Subcutaneous abdominal adipose tissue (tissue), 5 donors: ENCODE data around the gene RNF44.

ENCODE experiments used
- H3K27ac ChIP-seq: one replicate; pipeline ENCODE4 v1.7.0; 2013; ENCODE audit warnings: low read depth, mild to moderate bottlenecking, inconsistent platforms, low read length, moderate library complexity
- H3K27me3 ChIP-seq, 5 donors: one replicate each; pipeline ENCODE4 v1.7.0; 2013; ENCODE audit warnings: low read length in 5 of 5, inconsistent platforms in 1 of 5; ENCODE audit not compliant: control insufficient read depth in 5 of 5, insufficient read depth in 4 of 5
- H3K36me3 ChIP-seq, 5 donors: one replicate each; pipeline ENCODE4 v1.7.0; 2013; ENCODE audit warnings: low read length in 5 of 5; ENCODE audit not compliant: control insufficient read depth in 5 of 5, insufficient read depth in 5 of 5
- H3K4me1 ChIP-seq, 5 donors: one replicate each; pipeline ENCODE4 v1.7.0; 2013; ENCODE audit warnings: low read length in 5 of 5, mild to moderate bottlenecking in 3 of 5, moderate library complexity in 1 of 5; ENCODE audit not compliant: control insufficient read depth in 5 of 5, insufficient read depth in 5 of 5
- H3K4me3 ChIP-seq, 5 donors: one replicate each; pipeline ENCODE4 v1.7.0; 2013; ENCODE audit warnings: low read length in 5 of 5, low read depth in 1 of 5
- H3K9ac ChIP-seq, 5 donors: one replicate each; pipeline ENCODE4 v1.7.0; 2013; ENCODE audit warnings: low read length in 5 of 5, mild to moderate bottlenecking in 4 of 5, moderate library complexity in 3 of 5
- H3K9me3 ChIP-seq, 5 donors: one replicate each; pipeline ENCODE4 v1.7.0; 2013; ENCODE audit warnings: low read length in 5 of 5; ENCODE audit not compliant: control insufficient read depth in 5 of 5
- donor health status: healthy.
- donor health status: healthy.
- donor health status: healthy.
- donor health status: healthy.
- donor health status: healthy.

The RNF44 gene

DNA sequence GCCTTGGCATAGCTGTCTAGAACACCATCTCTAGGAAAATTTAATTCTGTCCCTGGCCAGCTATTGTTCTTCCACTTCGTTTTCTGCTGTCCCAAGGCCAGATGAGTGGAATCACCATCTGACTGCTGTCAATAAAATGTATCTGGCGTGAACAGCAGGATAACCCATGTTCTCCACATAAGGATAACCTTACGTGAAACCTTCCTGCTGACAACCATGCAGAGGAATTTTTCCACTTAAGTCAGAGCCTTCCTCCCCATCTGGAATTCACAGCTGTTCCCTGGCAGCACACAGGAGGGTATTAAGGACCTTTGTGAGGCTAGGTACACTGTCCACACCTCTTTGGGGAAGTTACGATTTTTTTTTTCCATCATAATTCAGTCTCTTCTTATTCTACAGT, 28.6 kb downstream of the RNF44 start:
- Histone ChIP-seq H3K9me3 (no peaks in the 10 kb centered on the region), H3K4me3 (no peak overlapping the region), H3K27me3 (no peaks in the 10 kb centered on the region), H3K36me3 (peaks cover 15 to 58% (median 44%) of the 10 kb centered on the region in 5 donors), H3K27ac (no peak overlapping the region), H3K9ac (no peak overlapping the region), H3K4me1 (no peaks in the 10 kb centered on the region)

DNA sequence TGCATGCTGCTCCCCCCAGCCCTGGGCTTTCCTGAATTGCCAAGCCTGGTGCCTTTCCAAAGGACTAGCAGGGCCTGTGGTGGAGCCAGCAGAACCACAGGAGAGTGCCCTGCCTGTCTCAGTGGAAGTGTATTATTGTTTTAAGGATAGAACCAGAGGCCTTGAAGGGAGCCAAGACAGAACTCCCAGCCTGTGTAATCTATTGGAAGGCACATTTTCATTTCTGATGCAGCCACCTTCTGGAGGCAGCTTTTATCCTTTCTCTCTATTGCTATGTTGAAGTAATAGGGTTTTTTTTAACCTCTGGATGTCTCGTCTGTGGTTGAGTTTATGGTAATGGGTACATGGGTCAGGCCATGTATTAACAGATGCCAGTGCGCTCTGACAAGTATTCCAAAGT, 29.3 kb downstream of the RNF44 start:
- no peaks in the 10 kb centered on the region for H3K9me3 ChIP-seq
- no peak overlapping the region for H3K4me3 ChIP-seq
- H3K27ac ChIP-seq = no peak overlapping the region
- H3K27me3 ChIP-seq = no peaks in the 10 kb centered on the region
- no peaks in the 10 kb centered on the region for H3K4me1 ChIP-seq
- peaks cover 15 to 61% (median 44%) of the 10 kb centered on the region in 5 donors for H3K36me3 ChIP-seq
- no peak overlapping the region for H3K9ac ChIP-seq

DNA sequence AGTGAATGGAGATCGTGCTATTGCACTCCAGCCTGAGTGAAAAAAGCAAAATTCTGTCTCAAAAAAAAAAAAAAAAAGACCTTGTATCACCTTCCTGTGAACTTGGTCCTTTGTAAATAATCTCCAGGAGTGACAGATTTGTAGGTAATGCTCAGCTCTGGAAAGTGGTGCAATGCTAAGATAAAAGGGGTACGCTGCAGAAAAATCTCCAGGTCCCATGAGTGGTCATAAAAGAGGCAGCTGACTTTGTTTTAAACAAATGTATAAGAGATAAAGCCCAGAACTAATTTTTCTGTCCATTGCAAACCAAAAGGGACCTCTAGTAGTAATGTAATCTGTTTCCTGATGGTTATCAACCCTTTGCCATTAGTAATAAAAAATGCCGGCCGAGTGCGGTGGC, 33.7 kb downstream of the RNF44 start:
- H3K9me3 ChIP-seq = no peaks in the 10 kb centered on the region
- H3K27me3 ChIP-seq = no peaks in the 10 kb centered on the region
- H3K36me3 ChIP-seq = peaks cover 29 to 88% (median 71%) of the 10 kb centered on the region in 5 donors
- no peak overlapping the region for H3K9ac ChIP-seq
- no peak overlapping the region for H3K27ac ChIP-seq
- H3K4me1 ChIP-seq = no peaks in the 10 kb centered on the region
- no peak overlapping the region for H3K4me3 ChIP-seq

DNA sequence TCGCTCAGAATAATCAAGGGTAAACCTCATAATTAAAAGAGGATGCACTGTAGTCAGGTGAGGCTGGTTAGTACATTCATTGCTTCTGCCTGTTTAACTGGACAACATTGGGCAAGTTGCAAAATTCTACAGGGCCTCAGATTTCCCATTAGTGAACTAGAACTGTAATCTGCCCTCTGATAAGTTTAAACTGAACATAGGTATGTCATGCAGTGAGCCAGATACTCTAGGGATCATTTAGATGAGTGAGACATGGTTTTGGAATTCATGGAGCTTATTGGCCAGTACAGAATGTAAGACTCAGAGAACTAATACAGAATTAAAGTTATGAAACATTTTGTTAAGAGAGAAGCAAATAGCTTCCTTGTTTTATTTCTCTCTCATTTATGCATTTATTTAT, 35.9 kb downstream of the RNF44 start:
- H3K9me3 ChIP-seq = no peaks in the 10 kb centered on the region
- H3K27me3 ChIP-seq = no peaks in the 10 kb centered on the region
- peaks cover 35 to 88% (median 69%) of the 10 kb centered on the region in 5 donors for H3K36me3 ChIP-seq
- no peak overlapping the region for H3K4me3 ChIP-seq
- H3K27ac ChIP-seq = no peak overlapping the region
- no peak overlapping the region for H3K9ac ChIP-seq
- H3K4me1 ChIP-seq = no peaks in the 10 kb centered on the region

DNA sequence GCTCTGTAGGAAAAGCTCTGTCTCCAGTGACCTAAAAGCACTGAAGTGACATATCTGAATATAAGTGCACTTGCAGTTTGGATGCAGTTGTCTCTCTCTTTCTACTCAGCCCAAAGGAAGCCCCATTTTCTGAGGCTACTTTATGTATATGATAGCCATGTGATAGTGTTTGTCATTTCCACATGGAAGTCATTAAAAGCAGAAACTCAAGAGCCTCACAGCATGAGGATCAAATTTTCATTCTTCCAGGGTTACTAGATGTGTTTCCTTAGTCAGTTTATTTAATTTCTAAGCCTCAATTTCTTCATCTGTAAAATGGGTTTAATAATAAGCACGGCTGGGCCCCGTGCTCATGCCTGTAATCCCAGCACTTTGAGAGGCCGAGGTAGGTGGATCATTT, 36.7 kb downstream of the RNF44 start:
- no peak overlapping the region for H3K27ac ChIP-seq
- H3K36me3 ChIP-seq = peaks cover 32 to 90% (median 72%) of the 10 kb centered on the region in 5 donors
- no peaks in the 10 kb centered on the region for H3K4me1 ChIP-seq
- no peaks in the 10 kb centered on the region for H3K27me3 ChIP-seq
- no peak overlapping the region for H3K4me3 ChIP-seq
- no peak overlapping the region for H3K9ac ChIP-seq
- no peaks in the 10 kb centered on the region for H3K9me3 ChIP-seq

DNA sequence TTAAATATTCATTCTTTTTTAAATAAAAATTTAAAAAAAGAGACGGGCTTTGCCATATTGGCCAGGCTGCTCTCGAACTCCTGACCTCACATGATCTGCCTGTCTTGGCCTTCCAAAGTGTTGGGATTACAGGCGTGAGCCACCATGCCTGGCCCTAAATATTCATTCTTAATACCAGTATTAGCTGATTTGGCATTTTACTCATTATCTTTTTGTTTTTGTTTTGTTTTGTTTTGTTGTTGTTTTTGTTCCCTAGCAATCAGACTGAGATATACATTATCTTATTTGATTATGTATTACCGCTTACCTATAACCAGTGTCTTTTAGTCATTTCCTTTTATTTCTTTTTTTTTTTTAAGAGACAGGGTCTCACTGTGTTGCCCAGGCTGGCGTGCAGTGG, 37.9 kb downstream of the RNF44 start:
- Histone ChIP-seq H3K27me3 (no peaks in the 10 kb centered on the region), H3K36me3 (peaks cover 35 to 89% (median 74%) of the 10 kb centered on the region in 5 donors)

DNA sequence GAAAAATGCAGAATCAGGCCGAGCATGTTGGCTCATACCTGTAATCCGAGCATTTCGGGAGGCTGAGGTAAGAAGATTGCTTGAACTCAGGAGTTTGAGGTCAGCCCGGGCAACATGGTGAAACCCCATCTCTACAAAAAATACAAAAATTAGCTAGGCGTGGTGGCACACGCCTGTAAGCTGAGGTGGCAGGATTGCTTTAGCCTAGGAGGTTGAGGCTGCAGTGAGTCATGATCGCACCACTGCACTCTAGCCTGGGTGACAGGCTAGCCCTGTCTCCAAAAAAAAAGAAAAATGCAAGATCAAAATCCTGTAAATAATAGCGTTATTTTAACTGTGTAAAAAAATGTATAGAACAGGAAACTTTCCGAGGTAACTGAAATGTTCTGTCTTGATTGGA, 39.4 kb downstream of the RNF44 start:
- Histone ChIP-seq H3K27ac (no peak overlapping the region), H3K36me3 (peaks cover 45 to 94% (median 87%) of the 10 kb centered on the region in 5 donors), H3K9me3 (no peaks in the 10 kb centered on the region), H3K9ac (no peak overlapping the region), H3K4me1 (no peaks in the 10 kb centered on the region), H3K4me3 (no peak overlapping the region), H3K27me3 (no peaks in the 10 kb centered on the region)

More for the DNA sequence above, 37.9 kb downstream of the RNF44 start:
- Histone ChIP-seq H3K9me3 (no peaks in the 10 kb centered on the region), H3K9ac (no peak overlapping the region), H3K27ac (no peak overlapping the region), H3K4me1 (no peaks in the 10 kb centered on the region), H3K4me3 (no peak overlapping the region)

DNA sequence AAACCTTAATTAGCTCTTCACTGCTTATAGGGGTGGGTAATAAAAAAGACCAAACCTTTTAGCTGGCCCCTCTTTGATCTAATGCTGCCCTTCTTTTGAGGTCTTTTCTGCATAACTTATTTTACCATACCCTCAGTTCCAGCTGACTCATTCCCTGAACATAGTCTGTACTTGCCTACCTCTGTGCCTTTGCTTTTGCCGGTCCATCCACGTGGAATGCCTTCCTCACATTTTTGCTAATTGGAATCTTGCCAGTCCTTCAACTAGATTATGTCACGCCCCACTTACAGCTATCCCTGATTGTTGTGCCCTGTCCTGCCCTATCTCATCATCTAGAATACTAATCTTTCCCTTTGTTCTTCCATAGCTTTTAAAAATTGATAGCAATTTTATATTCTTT, 44.8 kb downstream of the RNF44 start:
- no peak overlapping the region for H3K9ac ChIP-seq
- H3K27ac ChIP-seq = no peak overlapping the region
- peaks cover 40 to 86% (median 75%) of the 10 kb centered on the region in 5 donors for H3K36me3 ChIP-seq
- H3K4me3 ChIP-seq = no peak overlapping the region
- no peaks in the 10 kb centered on the region for H3K4me1 ChIP-seq
- no peaks in the 10 kb centered on the region for H3K27me3 ChIP-seq
- H3K9me3 ChIP-seq = no peaks in the 10 kb centered on the region

DNA sequence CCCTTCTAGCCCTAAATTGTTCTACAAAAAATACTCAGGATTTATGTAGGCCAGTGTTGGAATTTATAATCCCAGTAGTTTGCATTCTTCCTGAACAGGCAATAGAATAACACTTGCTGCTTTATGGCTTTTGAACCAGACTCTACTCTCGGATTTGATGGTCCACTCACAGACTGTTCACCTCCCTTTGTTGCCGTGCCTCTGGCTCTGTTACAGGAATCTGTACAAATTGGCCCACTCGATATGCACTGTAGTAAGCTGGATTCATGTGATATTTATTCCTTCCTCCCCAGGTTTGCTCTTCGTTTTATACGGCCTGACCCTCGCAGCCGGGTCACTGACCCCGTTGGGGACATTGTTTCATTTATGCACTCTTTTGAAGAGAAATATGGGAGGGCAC, 45.3 kb downstream of the RNF44 start:
- peaks cover 41 to 86% (median 74%) of the 10 kb centered on the region in 5 donors for H3K36me3 ChIP-seq
- H3K27ac ChIP-seq = no peak overlapping the region
- H3K27me3 ChIP-seq = no peaks in the 10 kb centered on the region

DNA sequence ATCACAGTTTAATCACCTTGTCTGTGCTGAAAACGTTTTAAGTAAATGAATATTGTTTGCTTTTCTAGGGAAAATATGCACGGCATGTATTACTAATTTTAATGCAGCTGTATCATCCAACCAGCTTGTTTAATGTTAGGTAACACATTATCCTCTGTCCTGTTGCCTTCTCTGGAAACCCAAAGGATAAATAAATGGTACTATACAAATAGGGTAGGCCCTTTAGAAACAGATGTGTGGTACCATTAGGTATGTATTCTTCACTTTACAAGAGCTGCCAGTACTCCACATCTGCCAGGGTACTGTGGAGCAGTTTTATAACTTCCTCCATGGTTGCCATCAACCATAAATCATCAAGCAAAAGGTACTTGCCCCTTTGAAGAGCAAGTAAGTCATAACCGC, 46.1 kb downstream of the RNF44 start:
- Histone ChIP-seq H3K4me3 (no peak overlapping the region), H3K27me3 (no peaks in the 10 kb centered on the region), H3K9me3 (no peaks in the 10 kb centered on the region), H3K4me1 (no peaks in the 10 kb centered on the region), H3K9ac (no peak overlapping the region), H3K27ac (no peak overlapping the region), H3K36me3 (peaks cover 40 to 85% (median 71%) of the 10 kb centered on the region in 5 donors)

More for the DNA sequence above, 45.3 kb downstream of the RNF44 start:
- H3K4me1 ChIP-seq = no peaks in the 10 kb centered on the region
- H3K4me3 ChIP-seq = no peak overlapping the region
- H3K9me3 ChIP-seq = no peaks in the 10 kb centered on the region
- H3K9ac ChIP-seq = no peak overlapping the region

DNA sequence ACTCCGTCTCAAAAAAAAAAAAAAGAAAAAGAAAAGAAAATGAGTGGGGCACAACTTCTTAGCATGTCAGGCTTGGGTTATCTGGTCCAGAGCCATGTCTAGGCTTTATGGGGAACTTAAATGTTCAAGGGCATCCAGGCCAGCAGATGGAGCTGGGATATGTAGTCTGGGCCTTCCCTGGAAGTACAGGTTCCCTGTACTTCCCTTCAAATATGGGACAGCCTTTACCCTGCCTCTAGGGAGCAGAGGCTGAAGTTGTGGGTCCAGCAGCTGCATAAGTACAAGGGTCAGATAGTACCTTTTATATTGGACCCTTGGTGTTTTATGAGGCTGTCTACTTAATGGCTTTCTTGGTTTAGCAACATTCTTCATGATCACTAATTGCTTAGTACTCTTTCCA, 46.9 kb downstream of the RNF44 start:
- Histone ChIP-seq H3K36me3 (peaks cover 40 to 83% (median 67%) of the 10 kb centered on the region in 5 donors), H3K4me1 (no peaks in the 10 kb centered on the region), H3K27me3 (no peaks in the 10 kb centered on the region), H3K9me3 (no peaks in the 10 kb centered on the region), H3K9ac (no peak overlapping the region), H3K27ac (no peak overlapping the region), H3K4me3 (no peak overlapping the region)
